Fibroblast of mammary gland (primary cell): ENCODE results near the gene PARD6B.
A peak's percentile ranks its signal among the peaks of the same experiment; 100 is the strongest.

Experiments
- DNase-seq: peaks from one replicate; pipeline ENCODE4 v3.0.0-alpha.2; 2010; ENCODE audit warnings: low read depth
- H3K4me3 ChIP-seq: 2 replicates; pipeline ENCODE4 v1.5.1; 2011; ENCODE audit warnings: low read depth, mild to moderate bottlenecking, low read length, moderate library complexity; ENCODE audit not compliant: control insufficient read depth
- CTCF ChIP-seq: conservative IDR thresholded peaks from 2 replicates; pipeline ENCODE4 v1.5.1; 2011; ENCODE audit warnings: low read depth, low read length, inconsistent platforms; ENCODE audit not compliant: control insufficient read depth, insufficient read depth

PARD6B gene

GRCh38 chr20:50689864-50690649 lies 41.3 kb upstream of the PARD6B start:
- peak; percentile 65 for DNase-seq
- H3K4me3 ChIP-seq: peak overlapping the region; percentile 38
- TF ChIP-seq CTCF: no peak

GRCh38 chr20:50690650-50691572 lies 40.5 kb upstream of the PARD6B start, which contains the start of gene RIPOR3:
Gene RIPOR3, minus strand, starts transcription at chr20:50691542. Its CDS starts 414 bp downstream, at chr20:50691128.
- peak; percentile 24 for DNase-seq
- TF ChIP-seq CTCF: no peak
- H3K4me3 ChIP-seq: peak within 1 kb of the TSS; percentile 38

GRCh38 chr20:50691573-50692551 lies 39.5 kb upstream of the PARD6B start:
- TF ChIP-seq CTCF: no peak
- H3K4me3 ChIP-seq: peak overlapping the region; percentile 38
- DNase-seq: peak; percentile 88

GRCh38 chr20:50692552-50692933 lies 38.8 kb upstream of the PARD6B start:
- no peak overlapping the region for H3K4me3 ChIP-seq
- no peak for DNase-seq
- no peak for TF ChIP-seq CTCF

GRCh38 chr20:50693001-50693400 lies 38.4 kb upstream of the PARD6B start:
- no peak overlapping the region for H3K4me3 ChIP-seq
- DNase-seq: peak; percentile 65
- TF ChIP-seq CTCF: no peak
